ENCODE data around the gene DEAF1.

- TF ChIP-seq CTCF (IDR thresholded peaks at IDR 0.05) (no peak), POLR2AphosphoS5 (IDR thresholded peaks at IDR 0.05) (no peak)
Measured at GRCh38 chr11:692824-693414, 2.1 kb downstream of the DEAF1 start.
